ENCODE data around the gene C10orf67. TPM values are rescaled to one million over a fixed set of nuclear protein-coding genes. Genes with fewer than 3 reads are reported as not detected.
"Not testable (repeated sequence)": the region's sequence is repeated elsewhere in the genome, so short reads cannot be mapped to it uniquely, and the experiment has no call there.

Gene C10orf67
- total and polyA plus RNA-seq, 2 of the 8 experiments (the other 6 are each of a cell fraction or from before 2014, with no cell fraction given): 0.05 to 0.11 TPM

DNA sequence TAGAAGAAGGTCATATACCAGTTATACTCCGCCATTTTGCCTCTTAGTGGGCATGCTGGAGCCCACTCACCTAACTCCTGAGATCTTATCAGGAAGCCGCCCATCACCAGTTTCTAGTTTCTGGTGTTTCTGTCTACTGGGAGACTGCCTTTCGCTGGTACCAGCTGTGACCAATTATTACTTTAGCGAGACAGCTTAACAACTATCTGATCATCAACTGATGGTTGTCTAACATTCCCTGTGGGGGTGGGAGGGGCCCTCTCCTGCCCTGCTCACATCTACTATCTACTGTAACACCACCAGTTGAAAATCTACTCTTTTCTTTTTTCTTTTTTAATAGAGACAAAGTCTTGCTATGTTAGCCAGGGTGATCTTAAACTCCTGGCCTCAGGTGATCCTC, 46.2 kb upstream of the C10orf67 start (continued):
- TF ChIP-seq, protein P1, sequence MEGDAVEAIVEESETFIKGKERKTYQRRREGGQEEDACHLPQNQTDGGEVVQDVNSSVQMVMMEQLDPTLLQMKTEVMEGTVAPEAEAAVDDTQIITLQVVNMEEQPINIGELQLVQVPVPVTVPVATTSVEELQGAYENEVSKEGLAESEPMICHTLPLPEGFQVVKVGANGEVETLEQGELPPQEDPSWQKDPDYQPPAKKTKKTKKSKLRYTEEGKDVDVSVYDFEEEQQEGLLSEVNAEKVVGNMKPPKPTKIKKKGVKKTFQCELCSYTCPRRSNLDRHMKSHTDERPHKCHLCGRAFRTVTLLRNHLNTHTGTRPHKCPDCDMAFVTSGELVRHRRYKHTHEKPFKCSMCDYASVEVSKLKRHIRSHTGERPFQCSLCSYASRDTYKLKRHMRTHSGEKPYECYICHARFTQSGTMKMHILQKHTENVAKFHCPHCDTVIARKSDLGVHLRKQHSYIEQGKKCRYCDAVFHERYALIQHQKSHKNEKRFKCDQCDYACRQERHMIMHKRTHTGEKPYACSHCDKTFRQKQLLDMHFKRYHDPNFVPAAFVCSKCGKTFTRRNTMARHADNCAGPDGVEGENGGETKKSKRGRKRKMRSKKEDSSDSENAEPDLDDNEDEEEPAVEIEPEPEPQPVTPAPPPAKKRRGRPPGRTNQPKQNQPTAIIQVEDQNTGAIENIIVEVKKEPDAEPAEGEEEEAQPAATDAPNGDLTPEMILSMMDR (IDR thresholded peaks at IDR 0.05; ENCODE audit: control extremely low read depth in 1 of 3, insufficient read depth in 1 of 3, low read depth in 1 of 3, low read length in 3 of 3): no peak
- TF ChIP-seq SUZ12 (IDR thresholded peaks at IDR 0.05; ENCODE audit: low read length) (no peak), HDAC6 (IDR thresholded peaks at IDR 0.05; ENCODE audit: low read depth, low read length) (no peak), ATF3 (IDR thresholded peaks at IDR 0.05; ENCODE audit: insufficient read depth, low read depth, low read length) (no peak), TAF7 (optimal IDR thresholded peaks at IDR 0.05; ENCODE audit: borderline replicate concordance, low read depth, low read length) (no peak)
- TF ChIP-seq, protein P2, sequence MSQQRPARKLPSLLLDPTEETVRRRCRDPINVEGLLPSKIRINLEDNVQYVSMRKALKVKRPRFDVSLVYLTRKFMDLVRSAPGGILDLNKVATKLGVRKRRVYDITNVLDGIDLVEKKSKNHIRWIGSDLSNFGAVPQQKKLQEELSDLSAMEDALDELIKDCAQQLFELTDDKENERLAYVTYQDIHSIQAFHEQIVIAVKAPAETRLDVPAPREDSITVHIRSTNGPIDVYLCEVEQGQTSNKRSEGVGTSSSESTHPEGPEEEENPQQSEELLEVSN (IDR thresholded peaks at IDR 0.05): no peak
- TF ChIP-seq, protein P3, sequence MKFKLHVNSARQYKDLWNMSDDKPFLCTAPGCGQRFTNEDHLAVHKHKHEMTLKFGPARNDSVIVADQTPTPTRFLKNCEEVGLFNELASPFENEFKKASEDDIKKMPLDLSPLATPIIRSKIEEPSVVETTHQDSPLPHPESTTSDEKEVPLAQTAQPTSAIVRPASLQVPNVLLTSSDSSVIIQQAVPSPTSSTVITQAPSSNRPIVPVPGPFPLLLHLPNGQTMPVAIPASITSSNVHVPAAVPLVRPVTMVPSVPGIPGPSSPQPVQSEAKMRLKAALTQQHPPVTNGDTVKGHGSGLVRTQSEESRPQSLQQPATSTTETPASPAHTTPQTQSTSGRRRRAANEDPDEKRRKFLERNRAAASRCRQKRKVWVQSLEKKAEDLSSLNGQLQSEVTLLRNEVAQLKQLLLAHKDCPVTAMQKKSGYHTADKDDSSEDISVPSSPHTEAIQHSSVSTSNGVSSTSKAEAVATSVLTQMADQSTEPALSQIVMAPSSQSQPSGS (IDR thresholded peaks at IDR 0.05; ENCODE audit: low read length): no peak

- H4K5ac ChIP-seq (ENCODE audit: insufficient read length, low read depth, low read length); H3K14ac ChIP-seq (ENCODE audit: insufficient read length); H3K4me3 ChIP-seq (ENCODE audit: extremely low read depth in 1 of 4, insufficient read depth in 2 of 4, low read depth in 3 of 4, low read length in 4 of 4); H2BK12ac ChIP-seq (ENCODE audit: low read depth, low read length); H3K56ac ChIP-seq (replicated peaks; ENCODE audit: insufficient read length, low read depth, low read length); FAIRE-seq; H3K79me1 ChIP-seq (ENCODE audit: low read depth, low read length); H3K79me2 ChIP-seq (ENCODE audit: control insufficient read depth in 1 of 2, insufficient read depth in 2 of 2, low read length in 2 of 2); H2BK15ac ChIP-seq (ENCODE audit: low read length); H3K4me1 ChIP-seq (replicated peaks in 1 of 4; ENCODE audit: control insufficient read depth in 3 of 4, insufficient read depth in 4 of 4, low read length in 3 of 4); H2BK20ac ChIP-seq (ENCODE audit: low read length); H3K23me2 ChIP-seq (ENCODE audit: low read depth, low read length); H3K27ac ChIP-seq (ENCODE audit: low read depth, low read length); H4K20me1 ChIP-seq (replicated peaks in 1 of 2; ENCODE audit: control insufficient read depth in 1 of 2, insufficient read depth in 2 of 2, low read length in 2 of 2); H3K4ac ChIP-seq (replicated peaks; ENCODE audit: insufficient read length, low read depth, low read length); POLR2A ChIA-PET (ENCODE audit: partially characterized antibody); H3K18ac ChIP-seq (ENCODE audit: extremely low read depth, low read length); H2BK120ac ChIP-seq (replicated peaks; ENCODE audit: low read depth, low read length); H3K9ac ChIP-seq (replicated peaks in 1 of 4; ENCODE audit: extremely low read depth in 1 of 4, low read depth in 3 of 4, low read length in 3 of 4); H3K23ac ChIP-seq (ENCODE audit: insufficient read length); CTCF ChIA-PET (ENCODE audit: partially characterized antibody); H3K9me3 ChIP-seq (ENCODE audit: insufficient read depth in 2 of 2, low read depth in 1 of 2, low read length in 1 of 2); H2BK5ac ChIP-seq (ENCODE audit: low read depth, low read length); H3K36me3 ChIP-seq (ENCODE audit: control insufficient read depth in 2 of 4, insufficient read depth in 4 of 4, low read length in 3 of 4); DNase-seq (ENCODE audit: low read depth in 1 of 2, low spot score in 2 of 2); H3K4me2 ChIP-seq (ENCODE audit: insufficient read depth in 1 of 2, low read depth in 2 of 2, low read length in 2 of 2); H4K8ac ChIP-seq (ENCODE audit: extremely low read depth, insufficient read depth, low read length); H2AK5ac ChIP-seq (ENCODE audit: low read depth, low read length); H3K27me3 ChIP-seq (replicated peaks in 1 of 4; ENCODE audit: control insufficient read depth in 3 of 4, extremely low read depth in 1 of 4, insufficient read depth in 3 of 4, low read length in 3 of 4); H2AFZ ChIP-seq (ENCODE audit: low read length); H4K91ac ChIP-seq (replicated peaks; ENCODE audit: insufficient read length, low read length): not testable (repeated sequence)
- 96% methylated on average over 8 of the region's 10 CpGs; no CpG with 5 or more reads in 1 of the 2 experiments for WGBS, 2 experiments (ENCODE audit: extremely low coverage in 1 of 2, insufficient coverage in 1 of 2, insufficient read length in 1 of 2, insufficient replicate concordance in 2 of 2, low coverage in 1 of 2, low lambda C conversion rate in 2 of 2, missing lambda C conversion rate in 1 of 2)
Measured at GRCh38 chr10:23390408-23390807, 45.8 kb upstream of the C10orf67 start.

All from H1 (cell line).